HFF-Myc (cell line): ENCODE results near the gene PRR36.

Source experiments
- DNase-seq: peaks from one replicate; pipeline ENCODE4 v3.0.0-alpha.2; 2011; ENCODE audit warnings: low read depth; ENCODE audit errors: extremely low read depth
- H3K4me3 ChIP-seq: replicated peaks from 2 replicates; pipeline ENCODE4 v1.5.1; 2011; ENCODE audit warnings: low read depth, mild to moderate bottlenecking, control low read depth, low read length
- TF ChIP-seq, protein P1 (sequence below): IDR thresholded peaks from 2 replicates; pipeline ENCODE4 v1.5.1; 2012; ENCODE audit warnings: mild to moderate bottlenecking, low read depth, low read length, control low read depth; ENCODE audit errors: missing control alignments

The PRR36 gene

DNA sequence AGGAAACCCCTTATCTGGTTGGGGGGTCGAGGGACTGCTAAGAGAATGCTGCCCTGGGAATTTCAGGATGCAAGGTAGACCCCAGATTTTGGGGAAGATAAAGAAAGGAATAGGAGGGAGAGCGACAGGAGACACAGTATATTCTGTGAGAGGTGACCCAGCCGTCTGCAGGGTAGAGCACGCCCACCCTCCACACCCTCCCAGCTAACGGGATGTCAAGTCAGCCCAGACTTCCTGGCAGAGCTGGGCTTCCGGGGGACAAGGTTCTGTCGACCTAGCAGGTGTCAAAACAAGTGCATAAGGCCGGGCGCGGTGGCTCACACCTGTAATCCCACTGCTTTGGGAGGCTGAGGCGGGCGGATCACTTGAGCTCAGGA is 695 bp upstream of the PRR36 start:
- TF ChIP-seq, protein P1, sequence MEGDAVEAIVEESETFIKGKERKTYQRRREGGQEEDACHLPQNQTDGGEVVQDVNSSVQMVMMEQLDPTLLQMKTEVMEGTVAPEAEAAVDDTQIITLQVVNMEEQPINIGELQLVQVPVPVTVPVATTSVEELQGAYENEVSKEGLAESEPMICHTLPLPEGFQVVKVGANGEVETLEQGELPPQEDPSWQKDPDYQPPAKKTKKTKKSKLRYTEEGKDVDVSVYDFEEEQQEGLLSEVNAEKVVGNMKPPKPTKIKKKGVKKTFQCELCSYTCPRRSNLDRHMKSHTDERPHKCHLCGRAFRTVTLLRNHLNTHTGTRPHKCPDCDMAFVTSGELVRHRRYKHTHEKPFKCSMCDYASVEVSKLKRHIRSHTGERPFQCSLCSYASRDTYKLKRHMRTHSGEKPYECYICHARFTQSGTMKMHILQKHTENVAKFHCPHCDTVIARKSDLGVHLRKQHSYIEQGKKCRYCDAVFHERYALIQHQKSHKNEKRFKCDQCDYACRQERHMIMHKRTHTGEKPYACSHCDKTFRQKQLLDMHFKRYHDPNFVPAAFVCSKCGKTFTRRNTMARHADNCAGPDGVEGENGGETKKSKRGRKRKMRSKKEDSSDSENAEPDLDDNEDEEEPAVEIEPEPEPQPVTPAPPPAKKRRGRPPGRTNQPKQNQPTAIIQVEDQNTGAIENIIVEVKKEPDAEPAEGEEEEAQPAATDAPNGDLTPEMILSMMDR: no peak
- no peak overlapping the region for H3K4me3 ChIP-seq
- DNase-seq: no peak

DNA sequence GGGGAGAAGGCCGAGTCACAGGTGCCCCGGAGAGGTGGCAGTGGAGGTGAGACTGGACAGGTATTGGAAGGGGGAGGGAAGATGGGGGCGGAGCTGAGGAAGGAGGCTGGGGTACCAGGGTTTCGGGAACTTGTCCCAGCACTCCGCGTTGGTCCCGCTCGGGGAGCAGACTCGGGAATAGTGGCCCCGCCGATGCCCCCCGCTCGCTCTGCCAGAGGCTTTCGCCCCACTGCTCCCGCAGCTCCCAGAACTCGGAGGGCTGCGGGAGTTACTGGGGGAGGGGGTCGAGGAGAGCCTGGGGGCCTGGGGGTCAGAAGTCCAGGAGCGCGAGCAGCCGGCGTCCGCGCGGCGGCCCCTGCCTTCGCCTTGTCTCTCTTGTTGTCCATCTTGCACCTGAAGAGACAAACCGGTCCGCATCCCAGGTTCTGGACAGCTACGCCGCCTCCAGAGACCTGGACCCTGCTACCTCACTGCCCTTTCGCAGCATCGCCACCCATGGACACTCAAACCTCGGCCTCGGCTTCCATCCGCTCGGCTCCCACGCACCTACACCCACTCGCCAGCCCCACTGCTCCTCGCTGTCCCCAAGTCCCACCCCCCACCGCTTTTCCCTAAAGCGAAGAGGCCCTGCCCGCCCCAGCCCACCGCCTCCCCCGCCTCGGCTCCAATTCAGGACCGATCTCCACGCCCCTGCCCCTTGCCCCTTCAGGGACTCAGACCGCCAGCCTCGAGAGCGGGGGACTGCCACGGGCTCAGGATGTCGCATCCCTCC is 700 bp downstream of the PRR36 start:
- H3K4me3 ChIP-seq: no peak overlapping the region
- TF ChIP-seq, protein P1: no peak
- DNase-seq: no peak

DNA sequence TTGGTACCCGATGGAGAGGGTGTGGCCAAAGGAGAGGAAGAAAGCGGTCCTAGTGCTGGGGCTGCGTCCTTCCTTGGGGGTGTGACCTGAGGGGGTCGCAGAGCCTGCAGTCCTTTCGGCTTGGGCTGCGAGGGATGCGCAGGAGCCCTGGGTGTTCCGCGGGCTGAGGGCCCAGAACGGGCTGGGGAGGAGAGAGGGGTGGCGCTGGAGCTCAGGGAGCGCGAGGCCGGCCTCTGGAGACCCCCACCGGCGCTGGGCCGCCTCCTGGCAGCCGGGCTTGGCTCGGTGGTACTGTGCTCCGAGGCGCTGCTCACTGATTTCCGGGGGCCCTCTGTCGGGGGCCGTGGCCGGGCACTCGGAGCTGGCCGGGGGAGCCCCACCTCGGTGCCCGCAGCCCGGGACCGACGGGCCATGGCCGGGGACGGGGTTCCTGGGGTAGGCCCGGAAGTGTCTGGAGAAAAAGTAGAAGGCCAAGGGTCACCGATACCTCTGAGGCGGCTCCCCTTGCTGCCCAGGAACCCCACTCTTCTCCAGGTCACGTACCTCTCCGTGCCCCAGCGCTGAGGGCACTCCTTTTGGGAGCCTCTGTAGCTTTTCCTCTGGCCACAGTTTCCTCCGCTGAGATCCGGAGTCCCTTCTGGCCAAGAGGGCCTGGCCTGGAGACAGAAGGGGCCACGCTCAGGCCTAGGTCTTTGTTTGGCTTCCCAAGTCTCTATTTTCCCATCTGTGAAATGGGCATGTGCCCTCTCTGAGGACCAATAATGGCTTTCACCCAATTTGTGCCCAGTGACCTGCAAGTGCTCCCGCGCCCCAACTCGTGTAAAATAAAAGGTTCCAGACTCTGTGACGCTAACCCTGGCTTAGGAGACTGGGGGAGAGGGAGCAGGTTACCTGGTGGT is 1.6 kb downstream of the PRR36 start:
- TF ChIP-seq, protein P1: no peak
- no peak for DNase-seq
- H3K4me3 ChIP-seq: no peak overlapping the region

DNA sequence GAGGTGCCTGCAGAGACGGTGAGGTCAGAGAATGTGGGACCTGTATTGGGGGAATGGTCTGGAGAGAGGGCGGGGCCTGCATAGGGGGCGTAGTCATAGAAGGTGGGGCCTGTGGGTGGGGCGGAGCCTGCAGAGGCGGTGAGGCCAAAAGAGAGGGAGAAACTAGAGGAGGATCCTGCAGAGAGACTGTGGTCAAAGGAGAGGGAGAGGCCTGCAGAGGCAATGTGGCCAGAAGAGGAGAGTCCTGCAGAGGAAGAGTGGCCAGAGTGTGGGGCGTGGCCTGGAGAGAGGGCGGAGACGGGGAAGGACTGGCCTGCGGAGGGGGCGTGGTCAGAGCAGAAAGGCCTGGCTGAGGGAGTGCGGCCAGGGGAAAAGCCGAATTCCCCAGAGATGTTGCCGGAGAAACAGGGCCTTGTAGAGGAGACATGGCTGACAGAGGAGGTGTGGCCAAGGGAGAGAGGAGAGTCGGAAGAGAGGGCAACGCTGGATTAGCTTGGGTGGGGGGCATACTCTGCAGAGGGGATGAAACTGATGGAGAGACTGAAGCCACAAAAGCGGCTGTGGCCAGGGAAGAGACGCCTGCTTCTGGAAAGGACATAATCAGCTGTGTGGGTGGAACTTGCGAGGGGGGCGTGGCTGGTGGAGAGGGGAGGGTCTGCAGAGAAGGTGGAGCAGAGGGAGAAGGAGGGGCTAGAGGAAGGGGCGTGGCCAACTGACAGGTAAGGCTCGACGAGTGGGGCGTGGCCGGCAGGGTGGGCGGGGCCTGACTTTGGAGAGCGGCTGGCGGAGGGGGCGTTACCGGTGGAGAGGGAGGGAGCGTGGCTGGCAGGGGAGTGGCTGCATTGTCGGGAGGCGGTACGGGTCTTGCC is 2.5 kb downstream of the PRR36 start:
- DNase-seq: peak; percentile 59
- 0 out of 2 replicates have a peak overlapping the region, but pooled peaks have one; percentile 15 for H3K4me3 ChIP-seq
- TF ChIP-seq, protein P1: no peak

DNA sequence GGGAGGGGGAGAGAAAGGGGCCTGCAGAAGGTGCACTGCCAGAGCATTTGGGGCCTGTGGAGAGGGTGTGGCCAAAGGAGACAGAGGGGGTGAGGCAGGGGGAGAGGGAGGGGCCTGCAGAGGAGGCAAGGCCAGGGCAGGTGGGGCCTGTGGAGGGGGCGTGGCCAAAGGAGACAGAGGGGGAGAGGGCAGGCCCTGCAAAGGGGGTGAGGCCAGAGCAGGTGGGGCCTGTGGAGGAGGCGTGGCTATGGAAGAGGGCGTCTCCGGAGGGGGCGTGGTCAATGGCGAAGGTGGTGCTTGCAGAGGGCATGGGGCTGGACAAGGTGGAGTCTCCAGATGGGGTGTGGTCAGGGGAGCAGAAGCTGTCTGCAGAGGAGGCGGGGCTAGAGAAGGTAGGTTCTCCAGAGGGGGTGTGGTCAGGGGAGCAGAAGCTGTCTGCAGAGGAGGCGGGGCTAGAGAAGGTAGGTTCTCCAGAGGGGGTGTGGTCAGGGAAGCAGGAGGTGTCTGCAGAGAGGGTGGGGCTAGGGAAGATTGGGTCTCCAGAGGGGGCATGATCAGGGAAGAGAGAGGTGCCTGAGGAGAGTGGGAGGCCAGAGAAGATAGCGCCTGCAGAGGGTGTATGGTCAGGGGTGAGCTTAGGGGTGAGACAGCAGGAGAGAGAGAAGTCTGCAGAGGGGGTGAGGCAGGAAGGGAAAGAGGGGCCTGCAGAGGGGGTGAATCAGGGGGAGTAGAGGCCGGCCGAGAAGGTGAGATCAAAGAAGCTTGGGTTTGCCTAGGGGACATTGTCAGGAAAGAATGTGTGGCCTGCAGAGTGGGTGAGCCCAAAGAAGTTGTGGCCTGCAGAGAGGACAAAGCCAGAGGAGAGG is 3.4 kb downstream of the PRR36 start:
- TF ChIP-seq, protein P1: no peak
- H3K4me3 ChIP-seq: no peak overlapping the region
- no peak for DNase-seq
